GM10248 (cell line): ENCODE results near the gene DMWD.

Experiments used
- CTCF ChIA-PET: fragments of 300-600 bp; sonication (Branson Sonifier 250); formaldehyde crosslinking; extraction: SDS; loops from one replicate; lab custom pipeline; 2021; ENCODE audit warnings: antibody characterized with exemption; lab: Yijun Ruan, JAX
- POLR2A ChIA-PET: fragments of 350-650 bp; sonication (Branson Sonifier 250); formaldehyde crosslinking; extraction: SDS; loops from one replicate; lab custom pipeline; 2020; ENCODE audit warnings: antibody characterized with exemption; lab: Yijun Ruan, JAX
- DNase-seq: peaks from one replicate; pipeline ENCODE4 v3.0.0; 2012; ENCODE audit errors: extremely low spot score
- TF ChIP-seq, protein P1 (sequence below): IDR thresholded peaks from 2 replicates; pipeline ENCODE4 v1.5.1; 2012; ENCODE audit warnings: mild to moderate bottlenecking, low read depth; ENCODE audit errors: extremely low read depth, missing control alignments, control extremely low read depth

DMWD gene

DNA sequence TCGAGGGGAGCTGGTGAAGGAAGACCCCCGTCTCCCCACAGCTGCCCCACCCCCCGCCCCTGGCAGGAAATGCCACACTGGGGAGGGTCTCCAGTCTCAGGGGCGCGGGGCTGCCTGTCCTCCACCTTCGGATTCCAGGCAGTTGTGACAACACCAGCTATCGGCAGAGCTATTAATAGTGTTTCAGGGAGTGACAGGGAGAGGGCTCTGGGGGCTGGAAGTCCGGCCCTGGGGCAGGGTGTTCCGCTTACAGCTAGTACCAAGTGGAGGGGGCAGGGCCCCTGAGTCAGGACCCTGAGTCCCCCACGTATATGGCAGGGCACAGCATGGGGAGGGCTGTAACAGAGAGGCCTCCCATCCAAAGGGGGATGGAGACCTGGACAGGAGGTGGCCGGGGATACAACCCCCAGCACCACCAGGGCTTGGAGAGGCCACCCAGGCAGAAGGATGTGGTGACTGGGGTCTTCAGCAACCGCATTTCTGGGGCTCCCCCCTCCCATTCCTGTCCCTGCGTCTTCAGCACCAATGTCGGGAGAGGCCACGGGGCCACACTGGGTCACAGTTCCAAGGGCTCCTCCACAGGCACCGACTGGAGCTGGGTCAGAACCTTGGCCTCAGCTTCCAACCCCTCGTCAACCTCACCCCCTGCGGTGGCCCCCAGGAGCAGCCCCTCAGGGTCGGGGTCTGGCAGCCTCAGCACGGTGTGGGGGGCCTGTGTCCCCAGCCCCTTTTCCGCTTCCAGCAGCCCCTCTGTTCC lies 27.5 kb downstream of the DMWD start:
- CTCF ChIA-PET = interaction anchor here (1.0 kb wide), 1 partner anchor 69 kb away, joined by 3 read pairs; no protein-coding TSS in a partner anchor
- POLR2A ChIA-PET = no interaction called here
- DNase-seq = no peak
- TF ChIP-seq, protein P1, sequence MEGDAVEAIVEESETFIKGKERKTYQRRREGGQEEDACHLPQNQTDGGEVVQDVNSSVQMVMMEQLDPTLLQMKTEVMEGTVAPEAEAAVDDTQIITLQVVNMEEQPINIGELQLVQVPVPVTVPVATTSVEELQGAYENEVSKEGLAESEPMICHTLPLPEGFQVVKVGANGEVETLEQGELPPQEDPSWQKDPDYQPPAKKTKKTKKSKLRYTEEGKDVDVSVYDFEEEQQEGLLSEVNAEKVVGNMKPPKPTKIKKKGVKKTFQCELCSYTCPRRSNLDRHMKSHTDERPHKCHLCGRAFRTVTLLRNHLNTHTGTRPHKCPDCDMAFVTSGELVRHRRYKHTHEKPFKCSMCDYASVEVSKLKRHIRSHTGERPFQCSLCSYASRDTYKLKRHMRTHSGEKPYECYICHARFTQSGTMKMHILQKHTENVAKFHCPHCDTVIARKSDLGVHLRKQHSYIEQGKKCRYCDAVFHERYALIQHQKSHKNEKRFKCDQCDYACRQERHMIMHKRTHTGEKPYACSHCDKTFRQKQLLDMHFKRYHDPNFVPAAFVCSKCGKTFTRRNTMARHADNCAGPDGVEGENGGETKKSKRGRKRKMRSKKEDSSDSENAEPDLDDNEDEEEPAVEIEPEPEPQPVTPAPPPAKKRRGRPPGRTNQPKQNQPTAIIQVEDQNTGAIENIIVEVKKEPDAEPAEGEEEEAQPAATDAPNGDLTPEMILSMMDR = no peak

GRCh38 chr19:45764475-45764874 lies 28.2 kb downstream of the DMWD start:
- POLR2A ChIA-PET = no interaction called here
- DNase-seq = no peak
- CTCF ChIA-PET = no interaction called here
- TF ChIP-seq, protein P1 = no peak

GRCh38 chr19:45763691-45764294 lies 28.9 kb downstream of the DMWD start:
- no peak for DNase-seq
- TF ChIP-seq, protein P1 = no peak
- CTCF ChIA-PET = interaction anchor here (2.8 kb wide), 1 partner anchor 54 kb away, joined by 9 read pairs; no protein-coding TSS in a partner anchor
- POLR2A ChIA-PET = no interaction called here

DNA sequence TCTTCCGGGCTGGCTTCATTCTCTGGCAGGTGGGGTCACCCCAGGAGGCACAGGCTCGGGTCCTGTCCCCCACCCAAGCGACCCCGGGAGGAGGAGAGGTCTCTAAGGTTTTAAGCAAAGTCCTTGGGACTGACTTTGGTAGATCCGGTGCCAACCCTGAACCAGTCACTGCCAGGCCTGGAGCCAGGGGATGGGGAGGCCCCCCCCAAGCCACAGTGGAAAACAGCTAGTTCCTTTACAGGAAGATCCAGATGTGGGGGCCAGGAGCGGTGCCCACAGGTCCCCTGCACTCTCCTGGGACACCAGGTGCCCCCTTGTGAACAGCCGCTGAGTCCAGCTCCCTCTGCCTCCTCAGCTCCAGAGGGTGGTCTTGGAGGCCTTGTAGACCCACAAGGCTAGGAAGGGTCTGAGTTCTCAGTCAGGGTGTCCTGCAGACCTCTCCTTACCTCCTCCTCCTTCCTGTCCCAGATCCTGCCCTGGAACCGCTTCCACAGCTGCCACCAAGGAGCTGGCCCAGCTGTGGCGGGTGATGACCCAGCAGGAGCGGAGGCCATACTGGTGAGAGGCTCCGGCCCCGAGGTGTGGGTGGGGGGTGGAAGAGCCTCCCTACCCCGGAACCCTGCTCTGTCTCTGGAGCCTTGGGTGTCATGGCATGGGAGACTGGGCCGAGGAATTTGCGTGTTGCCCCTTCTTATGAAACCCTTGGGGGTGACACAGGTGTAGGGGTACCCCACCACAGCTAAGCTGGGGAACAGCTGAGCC lies 29.6 kb downstream of the DMWD start:
- TF ChIP-seq, protein P1 = no peak
- no peak for DNase-seq
- ChIA-PET CTCF (interaction anchor here (1.8 to 2.8 kb wide), 2 partner anchors 16 to 54 kb away, joined by 4 to 9 read pairs; no protein-coding TSS in a partner anchor), POLR2A (no interaction called here)

GRCh38 chr19:45761714-45762113 lies 30.9 kb downstream of the DMWD start:
- ChIA-PET CTCF (interaction anchor here (1.1 to 2.8 kb wide), 3 partner anchors 17 to 56 kb away, joined by 3 to 9 read pairs (median 4); no protein-coding TSS in a partner anchor), POLR2A (no interaction called here)
- DNase-seq = no peak
- TF ChIP-seq, protein P1 = no peak

DNA sequence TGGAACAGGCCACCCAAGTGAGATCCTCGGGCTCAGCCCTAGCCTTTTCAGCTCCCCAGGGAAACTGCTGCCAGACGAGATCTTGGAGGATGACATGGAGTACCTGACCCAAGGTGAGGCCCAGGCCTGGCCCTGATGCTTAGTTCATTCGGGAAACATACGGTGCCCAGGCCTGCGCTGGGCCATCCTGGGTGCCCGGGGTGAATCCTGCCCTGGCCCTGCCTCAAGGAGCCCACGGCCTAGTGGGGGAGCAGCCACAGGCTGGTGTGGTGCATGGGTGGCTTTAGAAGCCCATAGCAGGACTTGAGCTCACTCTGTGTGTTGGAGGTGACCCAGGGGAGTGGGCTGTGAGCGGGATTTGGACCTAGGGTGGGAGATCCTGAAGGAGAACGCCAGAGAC lies 33.7 kb downstream of the DMWD start:
- ChIA-PET CTCF (interaction anchor here (0.9 to 4.0 kb wide), 2 partner anchors 10 to 20 kb away, joined by 3 to 19 read pairs; partner anchors contain the start of gene SIX5), POLR2A (no interaction called here)
- TF ChIP-seq, protein P1 = no peak
- DNase-seq = no peak
